Naive B cell (primary cell): Measurements from ENCODE around the gene DTNBP1. TPM values are rescaled to one million over a fixed set of nuclear protein-coding genes. Genes with fewer than 3 reads are reported as not detected.

Experiments used
- ATAC-seq, 2 donors: fragments of 150-1000 bp; cut with Tn5 transposase; 2 replicates each; pipeline ENCODE4 v1.10.0; 2021; ENCODE audit warnings: low read depth in 2 of 2, mild to moderate bottlenecking in 2 of 2, moderate library complexity in 2 of 2
- DNase-seq: peaks from one replicate; pipeline ENCODE4 v3.0.0; 2022
- H3K27ac Mint-ChIP-seq, 6 donors: one replicate each; pipeline ENCODE4 v1.8.0; 2020 to 2022; ENCODE audit warnings: mild to moderate bottlenecking in 6 of 6, mixed read lengths in 6 of 6, moderate library complexity in 5 of 6, inconsistent platforms in 2 of 6
- H3K27me3 Mint-ChIP-seq, 3 donors: one replicate each; pipeline ENCODE4 v1.8.0; 2021 to 2022; ENCODE audit warnings: mixed read lengths in 3 of 3, mild to moderate bottlenecking in 1 of 3
- H3K36me3 Mint-ChIP-seq, 2 donors: one replicate each; pipeline ENCODE4 v1.8.0; 2020 to 2022; ENCODE audit warnings: mixed read lengths in 2 of 2, inconsistent platforms in 1 of 2, mild to moderate bottlenecking in 1 of 2
- H3K4me1 Mint-ChIP-seq, 3 donors: one replicate each; pipeline ENCODE4 v1.8.0; 2020 to 2022; ENCODE audit warnings: mixed read lengths in 3 of 3, inconsistent platforms in 1 of 3, mild to moderate bottlenecking in 1 of 3, moderate library complexity in 1 of 3
- H3K4me3 Mint-ChIP-seq, 8 donors: one replicate each; pipeline ENCODE4 v1.8.0; 2020 to 2022; ENCODE audit warnings: mild to moderate bottlenecking in 8 of 8, mixed read lengths in 8 of 8, moderate library complexity in 8 of 8, inconsistent platforms in 2 of 8
- H3K9me3 Mint-ChIP-seq, 7 donors: one replicate each; pipeline ENCODE4 v1.8.0; 2020 to 2022; ENCODE audit warnings: mixed read lengths in 7 of 7, mild to moderate bottlenecking in 5 of 7, inconsistent platforms in 2 of 7, moderate library complexity in 1 of 7
- polyA plus RNA-seq, 6 donors: library from polyadenylated mRNA; unstranded; fragments of 300-500 nt; fragmentation: Illumina TruSeq; gene quantifications; one replicate each; pipeline ENCODE4 v1.2.3, GENCODE V29; 2021; ENCODE audit warnings: low read depth in 6 of 6

DTNBP1 gene
- polyA plus RNA-seq, 6 donors from 2014 or later: 60.2 to 108 (median 77.4) TPM

DNA sequence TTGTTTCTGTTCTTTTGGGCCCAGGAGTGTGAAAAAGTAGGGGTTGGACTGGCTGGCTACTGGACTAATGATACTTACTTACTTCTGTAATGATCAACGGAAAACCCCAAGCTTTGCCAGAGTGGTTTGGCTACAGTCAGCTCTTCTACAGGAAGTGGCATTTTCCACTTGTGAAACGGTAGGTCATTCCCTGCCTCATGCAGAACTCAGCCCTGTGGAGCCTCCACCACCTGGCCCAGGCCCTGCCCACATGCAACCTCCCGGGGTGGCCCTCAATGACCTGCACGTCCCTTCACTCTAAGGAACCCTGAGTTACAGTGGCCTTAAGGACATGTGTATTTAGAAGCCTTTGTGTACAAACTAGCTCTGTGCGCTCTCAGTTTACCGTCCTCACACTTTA lies 140.4 kb downstream of the DTNBP1 start:
- Mint-ChIP-seq H3K9me3 (no peaks in the 10 kb centered on the region), H3K4me1 (peaks cover 3 to 12% (median 11%) of the 10 kb centered on the region in 3 donors), H3K4me3 (peak overlapping the region in 1 of 8 donors; percentile 7), H3K36me3 (peaks cover 31 to 39% of the 10 kb centered on the region in 2 donors), H3K27ac (peak overlapping the region in 4 of 6 donors; percentile 51 to 88 (median 74)), H3K27me3 (no peaks in the 10 kb centered on the region)
- DNase-seq: no peak
- peak in 1 of 2 donors; percentile 11 for ATAC-seq

- Mint-ChIP-seq H3K27me3 (no peaks in the 10 kb centered on the region), H3K4me1 (peaks cover 3 to 11% (median 10%) of the 10 kb centered on the region in 3 donors), H3K4me3 (no peak overlapping the region), H3K27ac (peak overlapping the region in 5 of 6 donors; percentile 33 to 85 (median 69)), H3K9me3 (no peaks in the 10 kb centered on the region), H3K36me3 (peaks cover 31 to 39% of the 10 kb centered on the region in 2 donors)
- DNase-seq: no peak
- no peak for ATAC-seq
Observed at GRCh38 chr6:15522026-15522425, 140.8 kb downstream of the DTNBP1 start.

GRCh38 chr6:15521582-15521981 lies 141.2 kb downstream of the DTNBP1 start:
- Mint-ChIP-seq H3K27ac (peak overlapping the region in 3 of 6 donors; percentile 33 to 85 (median 69)), H3K27me3 (no peaks in the 10 kb centered on the region), H3K9me3 (no peaks in the 10 kb centered on the region), H3K4me3 (peak overlapping the region in 1 of 8 donors; percentile 9), H3K4me1 (peaks cover 0 to 11% (median 10%) of the 10 kb centered on the region in 3 donors), H3K36me3 (peaks cover 31 to 38% of the 10 kb centered on the region in 2 donors)
- no peak for DNase-seq
- ATAC-seq: no peak

GRCh38 chr6:15520626-15521203 lies 142.1 kb downstream of the DTNBP1 start:
- Mint-ChIP-seq H3K4me1 (peaks cover 0 to 4% (median 4%) of the 10 kb centered on the region in 3 donors), H3K4me3 (no peak overlapping the region), H3K27ac (peak overlapping the region in 2 of 6 donors; percentile 8 to 13), H3K27me3 (no peaks in the 10 kb centered on the region), H3K9me3 (no peaks in the 10 kb centered on the region), H3K36me3 (peaks cover 30 to 37% of the 10 kb centered on the region in 2 donors)
- ATAC-seq (no peak), DNase-seq (no peak)

DNA sequence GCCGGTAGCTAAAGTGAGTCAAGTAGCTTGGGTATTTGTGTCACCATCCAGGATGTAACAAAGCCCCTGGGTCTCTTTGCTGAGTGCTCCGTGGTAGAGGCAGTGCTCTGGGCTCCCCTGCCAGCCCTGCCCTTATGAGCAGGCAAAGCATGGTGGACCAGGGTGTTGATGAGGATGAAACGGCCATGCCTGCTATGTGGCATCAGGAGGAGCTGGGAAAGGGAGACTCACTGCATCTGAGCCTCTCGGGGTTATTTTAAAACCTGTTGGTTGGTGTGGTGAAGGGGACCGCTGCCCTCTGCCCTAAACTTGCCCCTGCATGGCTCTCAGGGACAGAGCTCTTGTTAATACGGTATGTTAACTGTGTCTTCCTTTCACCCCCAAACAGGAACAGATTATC lies 143.1 kb downstream of the DTNBP1 start:
- H3K4me1 Mint-ChIP-seq: peaks cover 0 to 7% (median 4%) of the 10 kb centered on the region in 3 donors
- peaks cover 29 to 32% of the 10 kb centered on the region in 2 donors for H3K36me3 Mint-ChIP-seq
- H3K27ac Mint-ChIP-seq: peak overlapping the region in 3 of 6 donors; percentile 15 to 80 (median 76)
- H3K27me3 Mint-ChIP-seq: no peaks in the 10 kb centered on the region
- DNase-seq: no peak
- no peak for ATAC-seq
- no peak overlapping the region for H3K4me3 Mint-ChIP-seq
- H3K9me3 Mint-ChIP-seq: no peaks in the 10 kb centered on the region

- no peak overlapping the region for H3K4me3 Mint-ChIP-seq
- H3K27ac Mint-ChIP-seq: peak overlapping the region in 4 of 6 donors; percentile 15 to 91 (median 65)
- peaks cover 24 to 32% of the 10 kb centered on the region in 2 donors for H3K36me3 Mint-ChIP-seq
- DNase-seq (no peak), ATAC-seq (no peak)
- H3K4me1 Mint-ChIP-seq: peaks cover 0 to 15% (median 7%) of the 10 kb centered on the region in 3 donors
- H3K9me3 Mint-ChIP-seq: no peaks in the 10 kb centered on the region
- no peaks in the 10 kb centered on the region for H3K27me3 Mint-ChIP-seq
Observed at GRCh38 chr6:15518878-15519277, 143.9 kb downstream of the DTNBP1 start.

- H3K27ac Mint-ChIP-seq: peak overlapping the region in 2 of 6 donors; percentile 47 to 66
- ATAC-seq (no peak), DNase-seq (no peak)
- H3K27me3 Mint-ChIP-seq: no peaks in the 10 kb centered on the region
- no peaks in the 10 kb centered on the region for H3K9me3 Mint-ChIP-seq
- peak overlapping the region in 1 of 8 donors; percentile 15 for H3K4me3 Mint-ChIP-seq
- peaks cover 0 to 17% (median 10%) of the 10 kb centered on the region in 3 donors for H3K4me1 Mint-ChIP-seq
- peaks cover 16 to 35% of the 10 kb centered on the region in 2 donors for H3K36me3 Mint-ChIP-seq
Observed at GRCh38 chr6:15518057-15518456, 144.8 kb downstream of the DTNBP1 start.

DNA sequence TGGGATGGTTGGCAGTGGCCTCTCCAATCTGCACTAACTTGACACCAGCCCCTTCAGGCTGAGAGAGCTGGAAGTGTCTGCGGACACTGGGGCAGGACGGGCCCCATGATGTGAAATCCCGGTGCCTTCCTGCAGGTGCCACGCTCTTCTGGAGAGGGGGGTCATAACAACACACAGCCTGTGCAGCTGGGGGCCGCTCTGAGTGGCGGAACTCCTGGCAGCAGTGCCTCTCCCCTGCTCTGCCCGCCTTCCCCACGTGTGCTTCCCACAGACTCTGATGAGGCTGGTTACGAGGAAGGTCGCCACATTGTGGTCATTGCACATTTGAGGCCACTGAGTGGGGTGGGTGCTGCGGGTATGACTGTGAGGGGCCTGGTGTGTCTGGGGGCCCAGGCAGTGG lies 145.2 kb downstream of the DTNBP1 start:
- H3K4me3 Mint-ChIP-seq: no peak overlapping the region
- ATAC-seq (no peak), DNase-seq (no peak)
- H3K27me3 Mint-ChIP-seq: no peaks in the 10 kb centered on the region
- H3K36me3 Mint-ChIP-seq: peaks cover 15 to 32% of the 10 kb centered on the region in 2 donors
- H3K9me3 Mint-ChIP-seq: no peaks in the 10 kb centered on the region
- H3K4me1 Mint-ChIP-seq: peaks cover 0 to 17% (median 10%) of the 10 kb centered on the region in 3 donors
- H3K27ac Mint-ChIP-seq: peak overlapping the region in 1 of 6 donors; percentile 66

- H3K9me3 Mint-ChIP-seq: no peaks in the 10 kb centered on the region
- DNase-seq (no peak), ATAC-seq (no peak)
- H3K36me3 Mint-ChIP-seq: peaks cover 15 to 30% of the 10 kb centered on the region in 2 donors
- peak overlapping the region in 4 of 6 donors; percentile 19 to 89 (median 80) for H3K27ac Mint-ChIP-seq
- peaks cover 0 to 20% (median 10%) of the 10 kb centered on the region in 3 donors for H3K4me1 Mint-ChIP-seq
- no peak overlapping the region for H3K4me3 Mint-ChIP-seq
- no peaks in the 10 kb centered on the region for H3K27me3 Mint-ChIP-seq
Observed at GRCh38 chr6:15516923-15517560, 145.8 kb downstream of the DTNBP1 start.

DNA sequence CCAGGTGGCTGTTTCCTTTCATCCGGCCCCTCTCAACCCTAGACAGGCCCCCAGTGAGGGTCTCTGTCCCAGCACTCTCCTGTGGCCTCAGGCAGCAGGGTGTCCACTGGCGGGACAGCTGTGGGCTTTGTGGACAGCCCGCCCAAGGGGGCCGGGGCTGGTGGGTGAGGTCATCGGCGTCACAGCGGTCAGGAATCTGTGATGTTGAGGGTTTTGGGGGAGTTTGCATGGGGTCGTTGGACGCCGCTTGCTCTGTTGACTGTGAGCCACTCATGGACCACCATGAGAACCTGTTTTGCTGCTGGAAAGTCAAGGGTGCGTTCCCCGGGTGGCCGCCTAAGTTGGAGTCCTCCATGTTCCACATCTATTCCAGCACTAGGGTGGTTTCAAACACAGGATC lies 146.4 kb downstream of the DTNBP1 start:
- Mint-ChIP-seq H3K36me3 (peaks cover 15 to 31% of the 10 kb centered on the region in 2 donors), H3K27ac (peak overlapping the region; percentile 38 to 89 (median 70)), H3K4me3 (no peak overlapping the region), H3K27me3 (no peaks in the 10 kb centered on the region), H3K4me1 (peaks cover 0 to 22% (median 10%) of the 10 kb centered on the region in 3 donors), H3K9me3 (no peaks in the 10 kb centered on the region)
- ATAC-seq (no peak), DNase-seq (no peak)

GRCh38 chr6:15515660-15516375 lies 147.0 kb downstream of the DTNBP1 start:
- no peaks in the 10 kb centered on the region for H3K27me3 Mint-ChIP-seq
- H3K4me1 Mint-ChIP-seq: peaks cover 0 to 22% (median 10%) of the 10 kb centered on the region in 3 donors
- H3K9me3 Mint-ChIP-seq: no peaks in the 10 kb centered on the region
- H3K36me3 Mint-ChIP-seq: peaks cover 15 to 32% of the 10 kb centered on the region in 2 donors
- DNase-seq (no peak), ATAC-seq (no peak)
- peak overlapping the region in 1 of 8 donors; percentile 56 for H3K4me3 Mint-ChIP-seq
- peak overlapping the region; percentile 38 to 89 (median 70) for H3K27ac Mint-ChIP-seq

GRCh38 chr6:15515226-15515625 lies 147.6 kb downstream of the DTNBP1 start:
- Mint-ChIP-seq H3K9me3 (no peaks in the 10 kb centered on the region), H3K27me3 (no peaks in the 10 kb centered on the region), H3K4me3 (no peak overlapping the region), H3K27ac (peak overlapping the region in 4 of 6 donors; percentile 69 to 92 (median 88)), H3K4me1 (peaks cover 0 to 22% (median 10%) of the 10 kb centered on the region in 3 donors), H3K36me3 (peaks cover 15 to 37% of the 10 kb centered on the region in 2 donors)
- DNase-seq (no peak), ATAC-seq (no peak)
